Stromal cell of bone marrow (primary cell): ENCODE results near the gene MYORG.

Experiments
- DNase-seq: peaks from one replicate; pipeline ENCODE4 v3.0.0-alpha.2; 2012; ENCODE audit warnings: low read depth

MYORG gene

DNA sequence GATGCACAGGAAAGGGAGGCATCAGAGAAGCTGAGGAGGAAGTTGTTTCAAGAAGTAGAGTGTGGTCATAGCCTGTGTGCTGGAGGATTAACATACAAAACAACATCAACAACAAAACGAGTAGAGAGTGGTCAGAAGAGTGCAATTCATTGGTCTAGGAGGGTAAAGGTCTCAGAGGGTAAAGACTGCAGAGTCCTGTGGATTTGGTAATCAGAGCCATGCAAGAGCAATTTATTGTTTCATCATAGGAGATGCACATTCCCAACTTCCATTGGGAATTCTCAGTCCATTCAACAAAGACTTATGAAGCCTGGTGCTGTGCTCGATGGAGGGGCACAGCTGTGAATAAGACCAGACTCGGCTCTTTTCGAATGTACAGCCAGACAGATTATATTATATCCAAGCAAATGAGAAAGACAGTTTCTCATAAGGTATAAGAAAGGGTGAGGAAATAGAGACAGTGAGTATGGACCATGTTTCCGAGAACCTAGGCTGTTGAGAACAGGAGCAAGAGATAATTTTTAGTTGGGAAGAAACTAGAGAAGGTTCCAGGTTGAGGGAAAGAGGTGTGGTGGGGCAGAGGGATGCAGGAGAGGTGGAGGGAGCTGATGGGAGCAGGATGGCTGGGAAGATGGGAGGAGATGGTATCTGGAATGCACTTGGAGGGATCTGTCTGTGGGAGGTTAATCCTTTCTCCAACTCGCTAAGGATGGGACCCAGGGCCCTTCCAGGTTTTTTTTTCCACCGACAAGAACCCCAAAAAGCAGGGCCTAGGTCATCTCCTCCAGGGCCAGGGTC is 7.9 kb upstream of the MYORG start:
- DNase-seq = no peak

DNA sequence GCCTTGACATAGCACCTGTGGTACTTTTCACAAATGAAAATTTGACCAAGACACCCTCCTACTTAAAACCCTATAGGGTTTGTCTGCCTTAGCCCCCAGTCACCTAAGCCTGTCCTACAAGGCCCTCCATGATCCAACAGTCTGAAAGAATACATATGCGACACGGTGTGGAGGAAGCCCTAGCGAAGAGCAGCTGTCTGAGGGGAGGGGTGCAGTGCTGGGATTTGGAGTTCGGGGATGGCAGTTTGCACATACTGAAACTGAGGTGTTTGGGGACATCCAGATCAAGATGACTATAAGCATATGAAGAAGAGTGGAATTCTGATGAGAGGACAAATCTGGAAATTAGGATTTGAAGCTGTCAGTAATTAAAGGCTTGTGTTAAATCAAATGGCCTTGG is 7.2 kb upstream of the MYORG start:
- DNase-seq = no peak

DNA sequence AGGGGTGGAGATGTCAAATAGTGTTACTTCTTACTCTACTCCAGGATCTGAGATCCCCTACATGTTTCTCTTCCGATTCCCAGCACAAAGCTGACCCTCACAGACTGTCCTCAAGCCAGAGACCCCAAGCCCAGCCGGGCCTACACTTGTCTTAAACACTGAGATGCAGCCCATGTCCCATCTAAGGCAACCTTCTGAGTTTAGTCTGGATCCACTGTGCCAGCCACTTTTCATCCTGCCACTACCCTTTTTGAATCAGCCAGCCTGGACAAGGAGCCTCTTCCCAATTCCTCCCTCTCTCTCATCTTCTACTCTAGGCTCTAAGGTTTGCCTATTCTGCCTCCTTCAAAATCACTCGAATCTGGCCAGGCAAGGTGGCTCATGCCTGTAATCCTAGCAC is 6.2 kb upstream of the MYORG start:
- no peak for DNase-seq

DNA sequence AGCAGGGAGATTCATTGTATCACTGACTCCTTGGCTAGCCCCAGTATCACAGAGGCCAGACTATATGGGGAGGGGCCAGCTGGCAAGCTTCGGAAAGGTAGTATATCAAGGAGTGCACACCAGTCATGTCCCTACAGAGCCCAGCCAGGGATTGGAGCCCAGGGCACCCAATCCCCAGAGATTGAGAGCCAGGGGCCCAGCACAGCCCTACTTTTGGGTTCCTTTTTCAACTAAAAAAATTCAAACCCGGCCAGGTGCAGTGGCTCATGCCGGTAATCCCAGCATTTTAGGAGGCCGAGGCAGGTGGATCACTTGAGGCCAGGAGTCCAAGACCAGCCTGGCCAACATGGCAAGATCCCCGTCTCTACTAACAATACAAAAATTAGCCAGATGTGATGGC is 5.4 kb upstream of the MYORG start:
- no peak for DNase-seq

DNA sequence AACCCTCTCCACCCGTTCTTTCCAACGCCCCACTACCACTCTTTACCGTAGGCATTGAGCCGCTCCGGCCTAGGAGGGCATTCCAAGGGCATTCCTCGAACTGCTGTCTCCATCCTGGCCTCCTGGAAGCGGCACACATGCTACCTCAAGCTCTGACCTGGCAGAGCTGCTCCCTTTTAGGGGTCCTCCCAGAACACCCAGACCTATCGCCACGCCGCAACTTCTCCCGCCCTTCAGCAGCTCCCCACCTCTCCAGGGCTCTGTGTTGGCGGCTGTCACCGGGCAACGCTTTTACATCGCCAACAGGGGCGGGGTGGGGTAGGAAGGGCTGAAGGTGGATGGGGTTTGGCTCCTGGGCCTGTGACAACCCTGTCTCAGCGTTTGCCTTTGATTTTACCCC is 4.6 kb upstream of the MYORG start:
- DNase-seq = no peak

DNA sequence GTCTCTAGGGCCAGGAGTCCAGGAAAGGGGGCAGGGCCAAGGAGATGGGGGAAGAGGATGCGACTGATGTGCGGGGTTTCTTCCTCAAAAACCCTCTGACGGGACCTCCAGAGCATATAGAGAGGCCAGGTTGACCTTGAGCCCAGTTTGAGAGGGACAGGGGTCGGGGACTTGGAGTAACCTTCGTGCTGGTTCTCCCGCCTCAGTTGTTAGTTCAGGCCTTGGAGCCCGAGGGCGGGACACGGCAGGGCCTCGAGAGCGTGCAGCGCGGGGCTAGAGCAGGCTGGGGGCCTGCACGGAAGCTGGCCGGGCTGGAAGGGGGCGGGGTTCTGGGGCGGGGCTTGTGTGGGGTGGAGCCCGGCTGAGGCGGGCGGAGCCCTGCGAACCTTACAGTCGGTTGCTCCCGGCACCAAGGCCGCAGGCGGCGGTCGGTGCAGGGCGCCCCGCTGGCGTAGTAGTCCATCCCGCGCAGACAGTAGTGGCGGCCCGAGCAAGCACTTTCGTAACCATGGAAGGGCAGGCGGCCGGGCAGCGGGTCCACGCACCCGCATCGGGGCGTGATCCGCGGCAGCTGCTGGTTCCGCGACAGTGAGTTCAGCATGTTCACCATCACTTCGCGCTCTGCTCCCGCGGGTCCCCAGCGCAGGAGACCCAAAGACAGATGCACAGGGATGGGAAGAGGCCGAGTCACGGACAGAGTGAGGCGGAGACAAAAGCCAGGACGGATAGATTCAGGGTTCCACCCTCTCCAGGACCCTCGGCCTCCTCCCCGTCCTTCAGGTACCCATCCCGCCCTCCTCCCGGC is 4.0 kb upstream of the MYORG start:
- DNase-seq = no peak

DNA sequence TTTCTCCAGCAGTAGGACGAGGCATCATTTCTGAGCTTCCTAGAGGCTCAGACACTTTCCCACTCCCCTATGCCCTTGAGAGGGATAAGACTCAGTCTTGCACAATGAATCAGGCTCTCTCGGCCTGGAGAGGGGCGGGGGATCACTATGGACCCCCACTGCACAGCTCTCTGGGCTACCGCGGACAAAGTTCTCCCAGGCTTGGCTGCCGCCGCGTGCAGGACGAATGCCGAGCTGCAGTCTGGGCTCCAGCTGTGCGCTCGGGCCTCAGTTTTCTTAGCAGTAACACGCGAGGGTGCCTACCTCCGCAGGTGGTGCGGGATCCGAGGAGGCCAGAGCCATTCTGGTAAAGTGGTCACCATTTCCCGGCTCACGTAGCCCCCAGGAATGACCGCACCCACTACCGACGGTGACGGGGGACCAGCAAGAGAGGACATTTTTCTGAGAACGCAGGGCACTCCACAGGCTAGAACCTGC is 3.4 kb upstream of the MYORG start:
- no peak for DNase-seq

DNA sequence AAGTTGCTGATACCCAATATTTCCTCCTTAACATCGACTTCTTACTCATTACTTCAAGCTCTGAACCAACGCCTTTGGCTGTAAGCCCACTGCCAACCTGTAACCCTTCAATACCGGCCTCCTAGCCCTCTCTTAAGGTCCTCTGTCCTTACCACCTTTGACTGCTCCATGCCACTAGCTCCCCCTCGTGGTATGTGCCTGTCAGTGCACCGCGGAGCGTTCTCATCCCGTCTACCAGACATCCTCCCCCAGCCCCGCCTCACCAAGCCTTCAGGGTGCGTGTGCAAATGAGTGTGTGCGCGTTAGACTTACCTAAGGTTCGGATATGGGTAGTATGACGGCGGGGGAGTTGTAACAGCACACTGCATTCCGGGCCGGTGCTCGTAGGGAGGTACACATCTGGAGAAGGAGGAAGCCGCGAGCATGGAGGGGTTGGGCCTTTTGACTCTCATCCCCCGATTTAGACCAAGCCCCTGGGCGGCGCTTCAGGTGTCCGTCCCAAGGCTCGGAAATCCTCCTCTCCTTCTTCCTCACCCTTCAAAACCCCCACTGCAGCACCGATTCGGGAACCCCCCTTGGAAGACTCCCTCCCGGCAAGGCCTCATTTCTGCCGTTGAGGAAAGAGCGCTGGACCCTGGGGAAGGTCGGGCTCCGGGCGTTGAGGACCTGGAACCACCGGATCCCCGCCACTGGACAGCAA is 2.8 kb upstream of the MYORG start:
- DNase-seq = peak; percentile 53

DNA sequence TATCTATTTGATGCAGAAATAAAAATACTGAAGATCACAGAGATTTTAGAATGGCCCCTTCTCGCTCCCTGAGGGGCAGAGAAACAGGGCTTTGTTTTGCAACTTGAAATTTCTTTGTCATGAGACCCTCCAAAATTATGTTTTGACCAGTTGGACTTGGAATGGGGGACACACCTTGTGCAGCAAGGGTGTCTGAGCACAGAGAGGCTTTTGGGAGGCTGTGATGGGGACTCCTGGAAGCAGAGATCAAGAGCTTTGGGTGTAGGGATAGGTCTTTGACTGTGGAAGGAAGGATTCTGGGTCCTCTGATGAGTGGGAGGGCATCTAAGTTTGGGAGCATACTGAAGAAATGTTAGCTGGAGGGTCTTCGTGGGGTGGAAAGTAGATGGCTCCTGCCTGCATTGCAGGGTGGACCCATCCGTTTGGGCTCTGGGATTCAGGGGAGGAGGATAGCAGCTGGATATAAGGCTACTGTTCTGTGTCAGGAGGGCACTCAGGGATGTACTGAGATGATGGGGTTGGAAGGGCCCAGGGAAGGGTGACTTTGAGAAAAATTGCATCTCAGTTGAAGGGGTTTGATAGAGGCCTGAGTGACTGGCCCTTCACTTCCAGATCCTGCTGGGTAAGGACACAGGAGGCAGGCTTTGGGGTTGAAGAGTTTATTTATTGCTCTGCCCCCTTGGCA is 1.8 kb upstream of the MYORG start:
- DNase-seq = no peak

DNA sequence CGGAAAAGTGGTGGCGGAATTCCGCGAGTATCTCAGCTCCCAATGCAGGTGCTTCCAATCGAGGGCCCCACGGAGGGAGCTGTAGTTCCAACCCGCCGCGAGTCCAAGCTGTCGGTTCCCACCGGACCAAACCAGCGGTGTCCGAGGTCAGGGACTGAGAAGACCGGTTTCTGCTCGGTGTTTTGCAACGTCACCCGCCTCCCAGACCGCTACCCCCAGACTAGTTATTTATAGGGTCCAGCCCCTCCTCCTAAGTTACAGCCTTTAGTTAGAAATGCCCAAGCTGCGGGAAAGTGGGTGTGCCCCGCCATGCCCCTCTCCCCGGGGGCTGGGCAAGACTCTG is 677 bp upstream of the MYORG start:
- DNase-seq = no peak

DNA sequence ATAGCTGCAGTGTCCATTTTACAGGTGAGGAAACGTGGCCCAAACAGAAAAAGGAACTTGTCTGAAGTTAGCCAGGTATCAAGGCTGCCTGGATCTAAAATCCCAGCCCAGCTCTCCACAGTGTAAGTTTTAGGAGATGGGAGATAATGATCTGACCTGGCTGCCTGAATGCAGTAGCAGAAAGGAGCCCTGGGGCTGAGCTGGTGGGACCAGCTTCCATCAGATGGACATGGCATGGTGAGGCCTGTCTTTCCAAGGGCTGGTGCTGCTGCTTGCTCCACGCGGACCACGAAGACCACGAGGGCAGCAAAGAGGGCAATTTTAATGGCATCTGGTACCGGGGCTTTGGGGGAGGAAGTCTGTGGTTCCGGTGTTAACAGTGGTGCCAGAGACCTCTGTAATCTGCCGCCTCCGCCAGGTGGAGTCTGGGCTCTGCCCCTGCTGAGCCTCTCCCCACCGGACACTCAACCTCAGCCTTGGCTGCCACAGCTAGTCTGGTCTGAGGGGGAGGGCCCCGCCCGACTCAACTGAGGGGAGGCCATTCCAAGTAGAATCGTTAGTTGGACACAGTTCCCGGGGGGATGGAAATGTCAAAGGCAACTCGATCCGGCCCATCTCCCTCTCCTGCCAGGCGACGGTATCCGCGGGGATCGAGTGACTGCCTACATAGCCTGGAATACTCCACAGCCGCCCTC is 650 bp downstream of the MYORG start:
- DNase-seq = no peak

DNA sequence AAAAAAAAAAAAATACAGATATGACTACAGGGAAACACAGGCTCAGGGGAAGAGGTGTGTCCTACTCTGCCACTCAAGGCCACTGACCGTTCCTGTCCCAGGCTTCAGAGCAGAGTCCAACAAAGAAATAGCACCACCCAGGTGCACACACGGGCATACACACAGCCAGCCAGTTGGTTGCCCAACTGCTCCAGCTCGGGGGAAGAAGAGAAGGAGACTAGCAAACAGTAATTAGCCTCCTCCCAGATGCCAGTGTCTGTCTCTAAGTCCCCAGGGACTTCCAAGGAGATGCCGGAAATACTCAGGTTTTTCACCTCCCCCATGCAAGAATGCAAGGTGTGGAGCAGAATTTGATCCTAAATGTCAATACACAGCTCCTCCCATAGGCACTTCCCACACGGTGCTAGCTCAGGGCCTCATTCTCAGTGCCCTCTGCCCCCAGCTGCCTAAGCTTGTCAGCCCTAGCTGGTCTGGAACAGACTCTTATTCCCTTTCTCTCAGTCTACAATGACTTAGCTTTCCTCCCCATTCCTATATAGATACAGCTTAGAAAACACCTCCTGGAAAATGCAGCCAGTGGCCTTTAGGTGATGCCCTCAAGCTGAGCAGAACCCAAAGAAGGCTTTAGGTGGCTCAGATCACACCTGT is 1.7 kb downstream of the MYORG start:
- DNase-seq = no peak

DNA sequence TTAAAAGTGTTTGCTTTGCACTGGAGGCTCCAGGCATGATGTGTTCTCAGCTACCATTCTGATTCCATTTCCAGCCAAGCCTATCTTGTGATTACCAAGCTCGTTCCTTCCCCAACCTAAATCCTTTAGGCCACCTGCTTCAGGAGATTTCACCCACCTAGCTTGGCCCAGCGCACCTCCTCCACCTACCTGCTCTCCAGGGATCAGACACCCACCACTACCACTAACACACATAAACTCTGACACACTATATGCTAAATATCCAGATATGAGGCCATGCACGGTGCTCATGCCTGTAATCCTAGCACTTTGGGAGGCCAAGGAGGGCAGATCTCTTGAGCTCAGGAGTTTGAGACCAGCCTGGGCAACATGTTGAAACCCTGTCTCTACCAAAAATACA is 2.4 kb downstream of the MYORG start:
- DNase-seq = no peak

DNA sequence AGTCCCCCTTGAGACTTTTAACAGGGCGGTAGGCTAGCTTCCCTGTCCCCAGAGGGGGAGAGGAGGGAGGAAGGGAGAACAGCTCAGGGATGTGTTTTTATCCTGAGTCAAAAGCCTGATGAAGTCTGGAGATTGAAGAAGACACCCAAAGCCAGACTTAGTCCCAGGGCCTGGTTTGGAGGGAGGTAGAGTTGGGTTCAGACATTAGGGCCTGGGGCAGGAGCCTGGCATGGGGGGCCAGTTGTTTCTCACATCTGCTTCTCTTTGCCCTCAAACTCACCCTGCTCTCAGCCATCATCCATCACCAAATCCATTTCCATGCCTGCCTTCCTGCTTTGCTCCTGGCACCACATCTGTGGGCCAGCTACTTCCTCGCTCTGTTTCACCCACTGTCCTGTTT is 2.9 kb downstream of the MYORG start:
- no peak for DNase-seq

DNA sequence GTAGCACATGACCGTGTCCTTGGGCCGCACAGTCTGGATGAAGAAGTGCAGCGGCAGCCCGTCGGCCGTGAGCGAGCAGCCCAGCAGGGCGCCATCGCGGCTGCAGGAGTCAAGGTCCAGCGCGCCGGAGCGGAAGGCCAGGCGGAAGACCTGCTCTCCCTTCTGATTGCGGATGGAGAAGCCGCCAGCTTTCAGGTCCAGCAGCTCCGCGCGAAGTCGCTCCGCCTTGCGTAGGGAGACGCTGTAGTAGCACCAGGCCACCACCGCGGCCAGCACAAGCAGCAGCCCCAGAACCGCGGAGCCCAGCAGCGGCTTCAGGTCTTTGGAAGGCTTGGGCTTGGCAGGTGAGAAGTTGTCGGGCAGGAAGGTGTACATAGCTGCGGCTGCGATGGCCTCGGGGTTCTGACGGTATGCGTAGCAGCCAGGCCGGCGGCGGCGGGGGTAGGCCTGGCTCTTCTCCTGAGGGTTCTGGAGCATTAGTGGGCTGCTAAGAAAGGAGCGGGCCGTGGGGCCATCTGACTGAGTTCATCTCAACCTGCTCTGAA is 4.2 kb downstream of the MYORG start:
- DNase-seq = no peak

DNA sequence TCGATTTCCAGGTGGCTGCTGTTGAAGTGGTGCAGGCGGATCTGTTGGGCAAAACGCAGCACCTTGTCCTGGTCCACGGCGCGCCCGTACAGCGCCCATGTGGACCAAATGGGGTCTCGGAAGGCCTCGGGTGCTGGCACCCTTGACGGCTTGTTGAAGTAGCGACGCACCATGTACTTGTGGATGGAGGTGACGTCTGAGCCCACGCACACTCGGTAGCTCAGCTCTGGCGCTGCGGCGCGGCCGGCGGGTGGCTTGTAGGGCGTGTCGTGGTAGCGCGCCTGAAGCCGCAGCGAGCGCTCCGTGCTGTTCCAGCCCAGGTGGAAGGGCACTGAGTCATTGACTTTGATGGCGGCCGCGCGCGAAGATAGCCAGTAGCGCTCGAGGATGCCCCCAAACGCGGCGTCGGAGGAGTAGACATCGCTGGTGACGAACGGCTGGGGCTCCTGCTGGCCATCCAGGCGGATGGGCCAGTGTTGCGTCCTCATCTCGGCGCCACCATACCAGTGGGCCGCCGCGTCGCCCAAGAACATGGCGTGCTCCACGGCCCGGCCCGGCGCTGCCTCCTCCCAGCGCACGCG is 4.7 kb downstream of the MYORG start:
- no peak for DNase-seq

DNA sequence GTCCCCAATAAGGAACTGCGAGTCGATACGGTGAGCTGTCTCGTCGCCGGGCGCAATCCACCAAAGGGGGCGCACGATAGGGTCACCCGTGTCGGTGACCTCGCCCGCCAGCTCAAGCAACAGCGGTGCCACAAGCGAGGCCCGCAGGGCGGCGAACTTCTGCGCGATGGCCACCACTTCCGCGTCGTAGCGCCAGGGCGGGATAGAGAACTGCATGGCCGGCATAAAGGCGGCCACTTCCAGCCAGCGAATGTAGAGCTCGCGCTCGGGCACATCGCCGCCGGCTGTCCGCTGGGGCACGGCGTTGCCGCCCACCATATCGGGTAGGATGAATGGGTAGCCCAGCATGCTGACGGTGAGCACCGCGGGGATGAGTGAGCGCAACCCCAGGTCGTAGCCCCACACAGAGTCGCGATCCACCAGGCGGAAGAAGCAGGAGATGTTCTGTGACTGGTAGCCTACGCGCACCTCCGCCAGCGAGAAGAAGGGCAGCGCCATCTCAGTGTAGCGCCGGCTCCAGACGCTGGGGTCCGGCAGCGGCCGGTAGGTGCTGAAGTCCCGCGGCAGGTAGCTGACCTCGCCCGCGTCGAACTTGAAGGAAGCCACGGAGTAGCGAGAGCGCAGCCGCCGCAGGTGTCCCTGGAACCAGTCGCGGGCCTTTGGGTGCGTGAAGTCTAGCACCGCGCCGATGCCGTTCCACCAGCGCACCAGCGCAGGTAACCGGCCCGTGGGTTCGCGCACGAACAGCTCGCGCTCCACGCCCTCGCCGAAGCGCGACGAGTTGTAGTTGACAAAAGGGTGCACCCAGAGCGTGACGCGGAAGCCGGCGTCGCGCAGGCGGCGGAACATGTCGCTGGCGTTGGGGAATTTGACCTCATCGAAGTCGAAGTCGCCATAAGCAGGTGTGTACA is 5.5 kb downstream of the MYORG start:
- no peak for DNase-seq

DNA sequence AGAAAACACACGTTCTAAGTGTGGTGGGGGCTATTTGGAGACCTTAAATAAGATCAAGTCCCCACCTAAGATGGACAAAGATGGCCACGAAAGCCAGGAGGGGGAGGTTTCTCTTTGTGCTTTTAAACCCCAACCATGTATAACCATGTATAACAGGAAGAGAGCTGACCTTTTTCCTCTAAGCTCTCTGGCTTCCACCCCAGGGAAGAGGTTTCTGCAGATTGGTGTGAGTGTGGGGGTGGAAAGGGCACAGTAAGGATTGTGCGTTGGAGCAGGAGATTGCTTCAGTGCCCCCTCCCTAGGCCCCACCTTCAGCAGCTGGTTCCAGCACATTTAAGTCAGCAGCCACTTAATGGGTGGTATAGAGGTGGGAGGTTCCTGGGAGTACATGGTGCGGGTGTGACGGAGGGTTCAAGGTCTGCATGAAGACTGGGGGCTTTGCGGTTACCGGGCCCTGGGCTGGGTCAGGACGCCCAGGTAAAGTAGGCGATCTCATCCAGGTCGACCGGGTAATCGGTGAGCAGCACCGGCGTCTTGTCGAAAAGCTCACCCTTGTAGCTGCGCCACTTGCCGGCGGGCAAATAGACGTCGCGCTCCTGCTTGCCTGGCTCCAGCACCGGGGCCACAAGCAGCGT is 6.2 kb downstream of the MYORG start:
- DNase-seq = no peak

DNA sequence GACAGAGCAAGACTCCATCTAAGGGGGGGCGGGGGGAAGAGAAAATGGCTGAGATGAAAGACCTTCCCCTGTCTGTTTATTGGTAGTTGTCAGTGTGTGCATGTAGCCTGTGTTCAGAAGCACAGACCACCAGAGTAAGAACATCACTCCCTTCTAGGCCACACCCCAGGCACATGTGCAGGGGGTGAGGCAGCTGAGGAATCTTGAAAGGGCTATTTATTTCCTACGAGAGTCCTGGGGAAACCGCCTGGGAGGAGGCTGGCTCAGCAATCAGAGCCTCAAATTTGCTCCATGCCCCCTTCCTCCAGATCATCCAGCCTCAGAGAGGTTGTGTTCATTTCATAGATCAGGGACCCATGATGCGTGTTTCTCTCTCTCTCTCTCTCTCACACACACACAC is 7.1 kb downstream of the MYORG start:
- DNase-seq = no peak
